Fibroblast of skin of left biceps (primary cell): ENCODE results near the gene CWC27.

Experiments
- DNase-seq, 2 experiments: peaks; one replicate each; pipeline ENCODE4 v3.0.0-alpha.2; 2013; ENCODE audit warnings: low read depth in 2 of 2

Gene CWC27, protein sequence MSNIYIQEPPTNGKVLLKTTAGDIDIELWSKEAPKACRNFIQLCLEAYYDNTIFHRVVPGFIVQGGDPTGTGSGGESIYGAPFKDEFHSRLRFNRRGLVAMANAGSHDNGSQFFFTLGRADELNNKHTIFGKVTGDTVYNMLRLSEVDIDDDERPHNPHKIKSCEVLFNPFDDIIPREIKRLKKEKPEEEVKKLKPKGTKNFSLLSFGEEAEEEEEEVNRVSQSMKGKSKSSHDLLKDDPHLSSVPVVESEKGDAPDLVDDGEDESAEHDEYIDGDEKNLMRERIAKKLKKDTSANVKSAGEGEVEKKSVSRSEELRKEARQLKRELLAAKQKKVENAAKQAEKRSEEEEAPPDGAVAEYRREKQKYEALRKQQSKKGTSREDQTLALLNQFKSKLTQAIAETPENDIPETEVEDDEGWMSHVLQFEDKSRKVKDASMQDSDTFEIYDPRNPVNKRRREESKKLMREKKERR

GRCh38 chr5:64768358-64769312 is at the start of gene CWC27, which contains the start of gene SREK1IP1:
CWC27 (plus strand) TSS chr5:64768930; CDS start chr5:64769147, 217 bp downstream.
SREK1IP1 (minus strand) TSS chr5:64768691; CDS start chr5:64768517, 174 bp downstream.
- DNase-seq, result peak; percentile 78 to 80

- DNase-seq, result no peak
Measured at GRCh38 chr5:64722588-64722987, 46.1 kb upstream of the CWC27 start.

DNA sequence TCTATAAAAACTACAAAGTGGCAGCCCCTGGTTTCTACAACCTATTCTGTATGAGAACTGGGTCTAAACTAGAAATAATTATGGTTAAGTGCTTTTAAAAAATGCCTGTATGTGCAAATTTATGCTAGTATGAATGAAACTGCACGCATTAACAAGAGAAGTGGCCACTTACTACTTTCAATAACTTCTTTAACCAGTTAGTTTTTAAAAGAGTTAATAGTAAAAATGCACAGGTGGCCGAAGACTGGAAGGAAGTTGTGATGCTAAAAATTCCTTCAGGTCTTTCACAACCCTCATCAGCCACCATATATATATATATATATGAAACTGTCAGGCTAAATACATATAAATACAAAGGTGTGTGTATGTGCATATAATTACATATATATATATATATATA is 41.6 kb upstream of the CWC27 start:
- DNase-seq, result no peak

GRCh38 chr5:64742411-64742810 is 26.3 kb upstream of the CWC27 start:
- no peak for DNase-seq

DNA sequence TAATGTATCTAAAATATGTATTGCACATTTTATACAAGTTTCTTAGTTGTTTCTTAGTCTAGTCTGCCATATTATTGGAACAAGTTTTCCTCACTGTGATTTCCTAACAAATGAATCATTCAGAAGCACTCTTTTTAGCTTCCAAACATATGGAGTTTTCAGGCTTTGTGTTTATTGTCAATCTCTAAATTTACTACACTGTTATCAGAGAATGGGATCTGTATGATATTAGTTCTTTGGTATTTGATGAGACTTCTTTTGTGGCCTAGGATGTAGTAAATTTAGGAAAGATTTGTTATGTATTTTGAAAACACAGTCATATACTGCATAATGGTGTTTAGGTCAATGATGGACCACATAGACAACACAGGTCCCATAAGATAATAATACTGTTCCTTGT is 25.9 kb upstream of the CWC27 start:
- DNase-seq, result no peak

DNA sequence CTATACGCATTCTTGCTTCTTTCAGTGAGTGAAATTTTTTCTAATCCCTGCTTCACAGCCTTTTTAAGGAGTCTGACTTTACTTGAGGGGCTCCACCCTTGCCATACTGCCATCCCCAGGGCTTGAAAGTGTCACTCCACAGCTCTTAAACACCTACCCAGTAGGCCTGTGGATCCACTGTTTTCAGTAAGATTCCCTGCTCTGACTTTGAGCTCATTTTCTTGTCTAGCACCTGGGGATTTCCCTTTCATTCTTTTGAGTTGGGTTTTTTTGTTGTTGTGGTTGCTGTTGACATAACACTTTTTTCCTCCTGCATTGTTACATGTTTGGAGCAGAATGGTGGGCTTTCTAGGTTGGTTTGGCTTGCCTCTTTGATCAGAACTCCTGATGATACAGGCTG is 23.8 kb upstream of the CWC27 start:
- DNase-seq, result no peak

DNA sequence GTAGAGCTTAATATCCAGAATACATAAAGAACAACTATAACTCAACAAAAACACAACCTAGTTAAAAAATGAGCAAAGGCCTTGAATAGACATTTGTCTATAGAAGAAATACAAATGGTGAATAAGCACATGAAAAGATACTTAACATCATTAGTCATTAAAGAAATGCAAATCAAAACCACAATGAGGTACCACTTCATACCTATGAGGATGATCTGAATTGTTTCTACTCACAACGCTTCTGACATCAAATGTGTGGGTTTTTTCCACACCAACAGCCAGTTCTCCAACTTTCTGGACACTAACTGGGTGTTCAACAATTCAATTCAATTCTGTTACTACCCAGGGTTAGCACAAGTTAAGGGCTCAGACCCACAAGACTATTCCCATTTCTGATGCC is 22.3 kb upstream of the CWC27 start:
- DNase-seq, result no peak

GRCh38 chr5:64749385-64749784 is 19.3 kb upstream of the CWC27 start:
- no peak for DNase-seq

- DNase-seq, result no peak
Measured at GRCh38 chr5:64754066-64754465, 14.7 kb upstream of the CWC27 start.

GRCh38 chr5:64758901-64759300 is 9.8 kb upstream of the CWC27 start:
- no peak for DNase-seq

DNA sequence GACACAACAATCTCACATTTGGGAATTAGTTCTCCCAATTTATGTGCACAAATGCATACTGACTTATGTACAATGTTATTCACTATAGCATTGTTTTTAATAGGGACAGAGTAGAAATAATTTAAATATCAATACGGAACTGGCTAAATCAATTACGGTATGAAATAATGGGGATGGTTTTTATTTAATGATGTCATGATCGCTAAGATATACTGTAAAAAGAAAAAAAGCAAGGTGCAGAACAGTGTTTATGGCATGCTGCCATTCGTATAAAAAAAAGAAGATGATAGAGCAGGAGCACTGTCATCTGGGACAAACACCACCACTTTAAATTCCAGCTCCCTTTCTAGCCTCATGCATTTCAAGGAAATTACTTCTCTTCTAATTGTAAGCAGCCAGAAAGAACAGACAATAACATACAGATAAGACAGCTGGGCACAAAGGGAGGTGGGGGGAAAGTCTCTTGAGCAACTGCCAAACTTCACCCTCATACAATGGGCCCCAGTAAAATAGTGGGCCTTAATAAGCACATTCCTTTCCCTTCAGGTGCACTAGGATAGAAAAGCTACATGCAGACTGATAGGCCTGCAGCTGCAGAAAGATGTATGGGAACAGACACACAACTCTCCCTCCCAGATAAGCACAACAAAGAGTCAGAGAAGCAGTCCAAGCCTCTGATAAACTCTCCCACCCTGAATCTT is 8.6 kb upstream of the CWC27 start:
- no peak for DNase-seq

GRCh38 chr5:64763948-64764503 is 4.7 kb upstream of the CWC27 start:
- no peak for DNase-seq

GRCh38 chr5:64765804-64766504 is 2.8 kb upstream of the CWC27 start:
- DNase-seq, result no peak

DNA sequence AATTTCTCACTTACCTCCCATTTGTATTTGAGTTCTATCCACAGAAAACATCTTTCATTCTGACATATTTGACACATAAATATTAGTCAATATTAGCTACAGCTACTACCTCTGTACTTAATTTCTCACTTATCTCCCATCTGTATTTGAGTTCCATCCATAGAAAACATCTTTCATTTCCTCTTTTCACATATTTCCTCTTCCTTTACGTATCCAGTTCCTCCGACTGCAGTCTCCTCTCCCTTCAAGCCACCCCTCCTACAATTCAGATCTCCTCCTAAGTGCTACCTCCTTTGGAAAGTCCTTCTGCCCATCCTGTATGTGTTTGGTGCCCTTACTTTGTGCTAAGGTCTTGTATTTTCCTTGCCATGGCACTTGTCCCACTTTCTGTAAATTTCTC is 1.8 kb upstream of the CWC27 start:
- no peak for DNase-seq

- DNase-seq, result no peak
Measured at GRCh38 chr5:64767959-64768357, 772 bp upstream of the CWC27 start.

DNA sequence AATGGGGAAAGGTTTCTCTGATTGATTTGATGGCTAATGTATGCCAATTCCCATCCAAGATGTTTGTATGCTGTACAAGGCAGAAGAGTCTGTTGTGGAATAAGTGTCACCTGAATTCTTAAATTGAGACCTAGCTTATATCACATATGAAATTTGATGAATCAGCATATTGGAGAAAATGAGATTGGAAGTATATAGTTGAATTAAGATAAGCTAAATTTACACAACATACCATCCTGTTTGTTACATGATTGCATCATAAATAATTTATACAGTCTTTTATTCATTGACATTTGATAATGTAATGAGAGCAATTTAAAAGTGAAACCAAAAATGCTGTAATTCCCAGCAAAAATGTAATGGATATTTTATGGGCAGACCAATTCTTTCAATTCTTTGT is 1.1 kb downstream of the CWC27 start:
- no peak for DNase-seq

DNA sequence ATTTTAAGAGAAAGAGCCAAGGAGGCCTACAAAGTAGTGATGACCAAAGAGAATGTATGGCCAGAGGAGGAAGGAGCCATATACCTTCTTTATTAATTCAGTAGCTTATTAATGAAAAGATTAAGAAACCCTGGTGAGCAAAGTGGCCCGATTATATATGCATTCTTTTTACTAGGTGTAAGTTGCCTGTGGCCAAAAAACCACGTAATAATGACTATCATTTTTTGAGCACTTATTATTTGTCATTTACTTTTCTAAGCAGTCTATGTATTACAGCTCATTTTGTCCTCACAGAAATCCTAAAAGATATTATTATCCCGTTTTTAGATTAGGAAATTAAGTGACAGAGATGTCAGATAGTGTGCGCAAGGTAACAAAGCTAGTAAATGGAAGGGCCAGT is 3.0 kb downstream of the CWC27 start:
- no peak for DNase-seq

- DNase-seq, result no peak
Measured at GRCh38 chr5:64773533-64773932, 4.8 kb downstream of the CWC27 start.

DNA sequence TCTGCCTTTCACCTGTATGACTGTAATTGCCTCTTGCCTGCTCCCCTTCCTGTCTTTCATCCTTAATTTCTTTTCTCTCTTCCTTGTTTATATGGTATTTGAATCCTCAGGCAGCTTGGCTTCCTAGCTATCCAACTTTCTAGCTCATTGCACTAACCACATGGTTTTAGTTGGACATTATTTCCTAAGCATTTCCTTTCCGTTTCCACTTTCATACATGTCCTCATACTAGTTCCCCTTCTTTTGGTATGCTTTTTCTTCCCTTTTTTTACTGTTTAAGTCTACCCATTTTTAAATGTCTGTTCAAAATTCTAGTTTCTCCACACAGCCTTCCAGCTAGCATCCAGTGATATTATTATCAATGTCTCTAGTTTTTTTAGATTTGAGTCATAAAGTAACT is 6.6 kb downstream of the CWC27 start:
- DNase-seq, result no peak

DNA sequence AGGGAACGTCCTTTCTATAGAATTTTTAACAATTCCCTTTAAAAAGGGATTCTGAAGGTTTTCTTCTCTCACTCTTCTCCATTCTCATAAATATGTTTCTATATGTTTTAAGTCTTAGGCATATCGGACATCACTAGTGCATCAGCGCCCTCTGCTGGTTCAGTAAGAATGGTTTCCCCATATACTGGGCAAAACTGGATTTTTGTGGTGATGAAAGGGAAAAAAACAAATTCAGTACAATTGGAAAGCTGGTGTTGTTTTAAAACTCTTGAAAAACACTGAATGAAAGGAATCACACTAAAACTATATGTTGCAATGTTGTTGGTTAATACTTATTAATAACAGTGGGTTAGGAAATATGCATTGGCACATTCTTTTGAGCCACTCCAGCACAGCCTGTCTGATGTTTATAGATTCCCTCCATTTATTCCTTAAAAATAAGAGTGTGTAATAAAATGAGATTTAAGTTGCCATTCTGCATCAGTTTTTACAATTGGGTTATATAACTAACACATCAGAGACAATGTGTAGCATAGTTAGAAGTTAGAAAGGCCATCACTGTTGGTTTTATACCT is 15.8 kb downstream of the CWC27 start:
- DNase-seq, result peak; percentile 50 to 51

- DNase-seq, result no peak
Measured at GRCh38 chr5:64786372-64786771, 17.6 kb downstream of the CWC27 start.
